HTR-8/SVneo (cell line): ENCODE measurements around the gene CD99.
A peak's percentile ranks its signal among the peaks of the same experiment; 100 is the strongest.

ENCODE experiments used
- DNase-seq: peaks from one replicate; pipeline ENCODE4 v3.0.0; 2011; ENCODE audit warnings: low spot score, mixed read lengths; ENCODE audit not compliant: insufficient read length
- FAIRE-seq: peaks from 2 replicates; lab custom pipeline; 2011; peaks lifted over from hg19 to GRCh38; lab: Jason Lieb, UNC

Gene CD99

GRCh38 chrX:2690856-2691542 lies at the start of gene CD99:
Gene CD99 (plus strand): TSS chrX:2691295. CDS start chrX:2691361, 66 bp downstream.
- DNase-seq (peak; percentile 81), FAIRE-seq (peak; percentile 92)

GRCh38 chrX:2642146-2642545 lies 48.9 kb upstream of the CD99 start:
- no peak for FAIRE-seq
- DNase-seq, result no peak

DNA sequence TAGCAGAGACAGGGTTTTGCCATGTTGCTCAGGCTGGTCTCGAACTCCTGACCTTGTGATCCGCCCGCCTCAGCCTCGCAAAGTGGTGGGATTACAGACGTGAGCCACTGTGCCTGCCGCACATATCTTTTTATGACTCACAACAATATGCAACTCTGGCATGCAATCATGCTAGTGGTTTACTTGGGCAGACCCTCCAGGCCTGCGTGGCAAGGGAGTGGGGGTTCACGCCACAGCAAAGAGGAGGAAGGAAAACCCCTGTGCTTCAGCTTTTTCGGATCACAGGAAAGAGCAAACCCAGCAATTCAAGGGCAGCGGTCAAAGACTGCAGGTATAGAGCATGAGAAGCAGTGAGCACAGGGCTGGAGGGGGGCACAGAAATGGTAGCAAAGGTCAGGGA lies 48.3 kb upstream of the CD99 start:
- FAIRE-seq (no peak), DNase-seq (no peak)

DNA sequence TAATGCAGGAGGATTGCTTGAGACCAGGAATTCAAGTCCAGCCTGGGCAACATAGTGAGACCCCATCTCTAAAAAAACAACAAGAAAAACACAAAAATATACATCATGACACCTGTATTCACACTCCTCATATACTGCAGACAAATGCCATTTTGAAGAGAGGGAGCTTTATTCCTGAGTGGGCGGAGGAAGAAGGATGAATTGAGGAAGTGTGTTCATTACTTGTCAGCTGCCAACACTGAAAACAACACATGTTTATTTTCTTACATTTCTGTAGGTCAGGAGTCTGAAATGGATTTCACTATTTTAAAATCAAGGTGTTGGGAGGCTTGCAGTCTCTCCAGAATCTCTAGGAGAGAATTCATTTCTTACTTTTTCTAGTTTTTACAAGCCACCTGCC lies 47.2 kb upstream of the CD99 start:
- no peak for FAIRE-seq
- DNase-seq, result no peak

DNA sequence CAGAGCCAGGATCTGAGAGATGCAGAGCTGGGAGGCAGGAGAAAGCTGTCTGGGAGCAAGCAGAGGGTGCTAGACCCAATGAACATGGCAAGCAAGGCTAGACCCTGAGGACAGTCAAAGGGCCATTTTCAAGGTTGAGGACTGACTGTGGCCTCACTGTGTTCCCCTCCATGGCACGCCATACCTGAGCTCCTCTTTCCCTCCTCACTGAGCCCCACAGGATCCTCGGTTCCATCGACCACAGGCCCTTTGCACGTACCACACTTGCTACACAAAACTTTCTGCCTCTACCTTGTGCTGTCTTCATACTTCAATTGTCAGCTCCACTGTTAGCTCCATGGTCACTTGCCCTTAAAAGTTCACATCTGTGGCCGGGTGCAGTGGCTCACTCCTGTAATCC lies 45.5 kb upstream of the CD99 start:
- DNase-seq, result no peak
- FAIRE-seq, result no peak

- no peak for FAIRE-seq
- no peak for DNase-seq
Observed at GRCh38 chrX:2647627-2648026, 43.5 kb upstream of the CD99 start.

DNA sequence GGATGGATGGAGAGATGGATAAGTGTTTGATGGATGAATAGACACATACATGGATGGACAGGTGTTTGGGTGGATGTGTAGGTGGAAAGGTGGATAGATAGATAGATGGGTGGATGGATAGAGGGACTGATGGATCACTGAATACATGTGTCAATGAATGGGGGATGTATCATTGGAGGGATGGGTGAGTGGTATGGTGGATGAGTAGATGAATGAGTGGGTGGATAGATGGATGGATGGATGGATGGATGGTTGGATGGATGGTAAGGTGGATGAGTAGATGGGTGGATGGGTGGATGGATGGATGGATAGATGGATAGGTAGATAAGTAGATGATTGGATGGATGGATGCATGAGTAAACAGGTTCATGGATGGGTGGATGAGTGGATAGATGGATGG lies 41.1 kb upstream of the CD99 start:
- FAIRE-seq (no peak), DNase-seq (no peak)

- DNase-seq, result no peak
- no peak for FAIRE-seq
Observed at GRCh38 chrX:2650865-2651264, 40.2 kb upstream of the CD99 start.

- FAIRE-seq (no peak), DNase-seq (no peak)
Observed at GRCh38 chrX:2652106-2652505, 39.0 kb upstream of the CD99 start.

GRCh38 chrX:2654436-2655340 lies 36.4 kb upstream of the CD99 start:
- DNase-seq (no peak), FAIRE-seq (no peak)

DNA sequence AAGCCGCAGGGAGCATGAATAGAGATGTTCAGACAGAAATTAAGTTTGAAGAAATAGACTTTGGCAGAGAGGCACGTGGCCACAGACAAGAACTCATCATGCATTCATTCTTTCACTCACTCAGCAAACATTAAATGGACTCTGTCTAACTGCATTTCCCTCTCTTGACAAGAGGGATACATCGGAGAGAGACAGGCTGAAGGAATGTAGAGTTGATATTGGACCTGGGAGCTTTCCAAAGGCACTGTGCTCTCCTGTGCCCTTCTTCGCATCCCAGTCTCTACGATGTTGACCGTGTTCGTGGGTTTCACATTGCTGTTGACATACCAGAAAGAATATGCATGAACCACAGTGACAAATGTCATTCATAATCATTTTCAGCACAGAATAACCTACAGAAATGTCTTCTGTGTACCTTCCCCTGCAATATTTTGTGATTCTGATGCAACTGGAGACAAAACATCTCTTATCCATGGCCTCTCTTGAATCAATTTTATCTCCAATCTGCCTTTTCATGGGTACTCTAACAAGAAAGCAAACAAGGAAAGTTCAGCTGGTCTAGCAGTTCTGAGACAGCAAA lies 34.7 kb upstream of the CD99 start:
- DNase-seq, result no peak
- FAIRE-seq, result peak; percentile 9

DNA sequence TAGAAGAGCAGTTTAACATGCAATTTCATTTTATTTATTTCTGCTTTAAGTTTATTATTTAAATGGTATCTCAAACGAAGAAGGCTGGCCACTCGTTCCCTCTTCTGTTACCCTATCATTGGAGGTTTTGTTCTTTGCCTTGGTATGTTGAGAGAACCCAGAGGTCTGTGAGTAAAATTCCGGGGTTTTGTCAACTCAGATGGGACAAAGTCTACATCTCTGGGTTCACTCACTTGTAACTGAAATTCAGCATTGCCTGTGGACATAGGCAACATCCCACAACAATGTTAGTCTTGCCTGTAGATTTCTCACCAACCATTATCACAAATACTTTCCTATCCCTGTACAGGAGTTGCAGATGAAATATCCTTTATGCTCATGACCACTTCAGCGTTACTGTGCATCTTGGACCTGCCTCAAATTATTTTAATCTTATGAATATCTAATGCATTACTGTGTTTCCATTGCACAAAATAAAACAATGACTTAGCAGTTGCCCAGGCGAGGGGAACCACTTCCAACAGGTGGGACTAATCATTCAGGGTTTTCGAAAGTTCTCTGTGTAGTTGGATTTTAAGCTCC lies 33.5 kb upstream of the CD99 start:
- FAIRE-seq (no peak), DNase-seq (no peak)

- FAIRE-seq (no peak), DNase-seq (no peak)
Observed at GRCh38 chrX:2658585-2659292, 32.4 kb upstream of the CD99 start.

DNA sequence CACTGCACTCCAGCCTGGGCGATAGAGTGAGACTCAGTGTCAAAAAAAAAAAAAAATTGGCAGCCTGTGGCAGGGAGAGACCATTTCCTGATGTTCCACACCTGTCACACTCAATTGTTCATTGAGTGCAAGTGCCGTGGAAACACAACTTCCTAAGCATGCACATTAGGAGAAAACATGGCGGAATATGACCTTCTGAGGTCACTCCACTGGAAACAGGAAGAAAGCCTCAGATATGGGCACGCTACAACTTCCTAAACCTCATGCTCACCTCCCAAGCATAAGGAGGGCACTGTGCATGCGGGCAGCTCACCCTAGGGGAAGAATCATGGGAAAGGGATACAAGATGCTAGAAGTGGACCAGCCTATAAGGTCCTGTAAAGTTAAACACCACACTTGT lies 28.5 kb upstream of the CD99 start:
- FAIRE-seq (no peak), DNase-seq (no peak)

DNA sequence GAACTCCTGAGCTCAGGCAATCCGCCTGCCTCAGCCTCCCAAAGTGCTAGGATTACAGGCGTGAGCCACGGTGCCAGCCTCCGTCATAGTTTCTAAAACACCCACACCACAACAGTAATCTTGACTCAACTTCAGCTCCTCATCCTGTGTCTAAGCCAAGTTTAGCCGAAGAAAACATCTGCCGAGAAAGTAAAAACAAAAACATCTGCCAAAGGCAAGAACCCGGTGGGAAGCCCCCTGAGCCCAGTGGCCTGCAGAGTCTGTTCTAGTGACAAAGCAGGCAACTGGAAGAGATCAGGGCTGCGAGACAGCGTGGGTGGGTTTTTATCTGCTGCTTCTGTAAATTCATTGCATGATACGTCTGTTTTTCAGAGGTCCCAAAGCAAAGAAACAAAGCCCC lies 26.6 kb upstream of the CD99 start:
- no peak for FAIRE-seq
- DNase-seq, result no peak

GRCh38 chrX:2665387-2666304 lies 25.4 kb upstream of the CD99 start:
- DNase-seq (no peak), FAIRE-seq (no peak)

GRCh38 chrX:2666491-2666890 lies 24.6 kb upstream of the CD99 start:
- DNase-seq (no peak), FAIRE-seq (no peak)

- DNase-seq (no peak), FAIRE-seq (no peak)
Observed at GRCh38 chrX:2670978-2671377, 20.1 kb upstream of the CD99 start.

GRCh38 chrX:2672084-2672483 lies 19.0 kb upstream of the CD99 start:
- DNase-seq, result no peak
- FAIRE-seq, result no peak
